Stimulated activated memory B cell treated with anti-CD40 and anti-IgM and Interleukin-4, amounts not matched to agents 10 μg/mL and 1 μg/mL and 100 μg/mL, for 72 hours (primary cell): ENCODE data around the gene ZFP64.

Experiments
- ATAC-seq: fragments of 150-1000 bp; cut with Tn5 transposase; 2 replicates; pipeline ENCODE4 v1.10.0; 2021
- H3K27ac Mint-ChIP-seq: one replicate; pipeline ENCODE4 v1.8.0; 2022; ENCODE audit warnings: mild to moderate bottlenecking, mixed read lengths
- H3K27me3 Mint-ChIP-seq: one replicate; pipeline ENCODE4 v1.8.0; 2022; ENCODE audit warnings: mixed read lengths
- H3K36me3 Mint-ChIP-seq: one replicate; pipeline ENCODE4 v1.8.0; 2022; ENCODE audit warnings: mixed read lengths
- H3K4me1 Mint-ChIP-seq: one replicate; pipeline ENCODE4 v1.8.0; 2022; ENCODE audit warnings: mixed read lengths
- H3K4me3 Mint-ChIP-seq: one replicate; pipeline ENCODE4 v1.8.0; 2022; ENCODE audit warnings: mild to moderate bottlenecking, moderate library complexity, mixed read lengths
- H3K9me3 Mint-ChIP-seq: one replicate; pipeline ENCODE4 v1.8.0; 2022; ENCODE audit warnings: mixed read lengths

The ZFP64 gene

DNA sequence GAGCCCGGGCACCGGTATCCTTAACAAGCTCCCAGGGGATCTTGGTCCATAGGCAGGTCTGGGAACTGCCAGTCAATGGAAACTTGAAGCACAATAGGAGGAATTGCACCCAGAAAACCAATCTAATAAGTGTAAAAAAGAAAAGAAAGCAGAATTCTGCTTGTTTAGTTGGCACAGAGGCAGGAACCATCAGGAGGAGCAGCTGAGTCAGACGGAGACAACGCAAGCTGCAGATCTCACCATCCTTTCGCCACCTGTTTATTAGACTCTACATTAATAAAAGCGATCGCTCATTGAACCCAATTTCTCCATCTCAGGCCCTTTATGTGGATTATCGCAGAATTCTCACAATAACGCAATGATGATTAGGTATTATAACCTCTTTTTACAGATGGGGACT is 9.8 kb downstream of the ZFP64 start:
- Mint-ChIP-seq H3K4me1 (peaks cover 22% of the 10 kb centered on the region), H3K9me3 (no peaks in the 10 kb centered on the region), H3K36me3 (peaks cover 70% of the 10 kb centered on the region), H3K4me3 (no peak overlapping the region), H3K27me3 (no peaks in the 10 kb centered on the region), H3K27ac (no peak overlapping the region)
- no peak for ATAC-seq

DNA sequence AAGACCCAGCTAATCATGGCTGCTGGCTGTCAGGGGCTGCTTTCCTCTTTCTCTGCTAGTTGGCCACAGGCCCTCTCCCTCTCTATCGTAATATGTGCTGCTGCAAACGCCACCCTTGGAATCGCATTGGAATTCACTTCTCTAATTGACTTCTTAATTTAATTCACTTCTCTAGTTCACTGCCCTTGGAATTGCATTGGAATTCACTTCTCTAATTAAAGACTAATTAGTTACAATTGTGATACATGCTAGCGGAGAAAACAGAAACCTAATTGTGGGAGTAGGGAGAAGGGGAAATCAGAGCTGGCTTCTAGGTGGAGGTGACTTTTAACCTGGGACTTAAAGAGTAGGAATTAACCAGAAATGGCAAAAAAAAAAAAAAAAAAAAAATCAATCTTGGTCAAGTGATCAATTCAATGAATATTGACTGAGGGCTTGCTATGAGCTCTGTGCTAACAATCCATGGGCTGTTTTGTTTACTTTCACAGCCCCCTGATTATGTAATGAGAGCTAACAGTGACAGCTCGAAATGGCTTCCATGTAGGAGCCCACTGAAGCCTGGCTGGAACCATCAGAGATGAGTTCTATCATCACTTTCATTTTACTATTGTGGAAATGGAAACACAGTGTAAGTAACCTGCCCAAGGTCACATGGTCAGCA is 11.3 kb downstream of the ZFP64 start:
- H3K4me1 Mint-ChIP-seq: peaks cover 22% of the 10 kb centered on the region
- H3K36me3 Mint-ChIP-seq: peaks cover 58% of the 10 kb centered on the region
- H3K27ac Mint-ChIP-seq: peak overlapping the region; percentile 84
- no peak overlapping the region for H3K4me3 Mint-ChIP-seq
- H3K27me3 Mint-ChIP-seq: no peaks in the 10 kb centered on the region
- H3K9me3 Mint-ChIP-seq: no peaks in the 10 kb centered on the region
- no peak for ATAC-seq

DNA sequence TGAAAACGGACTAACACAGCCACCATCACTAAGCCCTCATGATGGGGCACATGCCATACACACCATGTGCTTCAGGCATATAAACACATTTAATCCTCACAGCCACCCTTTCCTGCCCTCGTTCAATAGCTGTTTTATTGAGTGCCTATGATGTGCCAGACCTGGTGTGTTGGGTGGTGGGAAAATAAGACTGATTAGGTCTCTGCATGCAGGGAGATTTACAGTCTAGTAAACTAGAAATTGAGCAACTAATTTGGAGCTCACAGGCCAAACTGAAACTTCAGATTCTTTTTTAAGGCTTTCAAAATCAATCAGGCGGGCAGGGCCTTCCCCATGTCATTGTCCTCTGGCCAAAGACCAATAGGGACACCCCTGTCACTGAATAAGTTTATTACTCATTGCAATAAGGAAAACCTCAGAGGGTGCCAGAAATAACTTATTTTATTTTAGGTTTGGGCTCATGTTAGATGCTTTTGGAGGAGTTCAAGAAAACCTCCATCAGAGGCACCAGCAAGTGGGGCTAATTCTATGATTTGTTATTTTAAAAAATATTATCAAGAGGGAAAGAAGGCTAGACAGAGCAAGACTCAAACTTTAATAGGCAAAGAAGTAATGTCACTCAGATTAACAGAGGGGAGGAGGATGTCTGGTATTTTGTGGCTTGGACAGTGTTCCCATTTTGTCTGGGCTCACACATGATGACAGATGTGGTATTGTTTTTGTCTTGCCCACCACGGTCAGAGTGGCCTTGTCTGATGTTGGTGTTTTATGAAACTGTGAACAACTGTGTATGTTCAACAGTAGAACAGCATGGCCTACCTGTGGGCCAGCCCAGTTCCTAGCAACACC is 12.0 kb downstream of the ZFP64 start:
- Mint-ChIP-seq H3K27me3 (no peaks in the 10 kb centered on the region), H3K4me1 (peaks cover 22% of the 10 kb centered on the region), H3K9me3 (no peaks in the 10 kb centered on the region), H3K4me3 (peak overlapping the region; percentile 55), H3K27ac (peak overlapping the region; percentile 84), H3K36me3 (peaks cover 51% of the 10 kb centered on the region)
- ATAC-seq: peak; percentile 94

DNA sequence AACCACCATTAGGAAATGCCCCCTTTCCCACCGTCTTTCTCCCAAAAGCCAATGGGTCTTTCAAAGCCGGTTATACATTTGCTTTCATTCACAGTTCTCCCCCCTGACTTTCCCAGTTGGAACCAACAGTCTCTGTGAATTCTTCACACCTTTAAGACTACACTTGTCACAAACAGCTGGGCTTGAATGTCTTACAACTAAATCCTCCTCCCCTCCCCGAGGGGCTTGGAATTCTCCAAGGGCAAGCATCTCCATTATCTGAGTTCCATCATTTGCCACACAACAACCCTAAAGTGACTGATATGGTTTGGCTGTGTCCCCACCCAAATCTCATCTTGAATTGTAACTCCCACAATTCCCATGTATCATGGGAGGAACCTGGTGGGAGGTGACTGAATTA is 12.9 kb downstream of the ZFP64 start:
- Mint-ChIP-seq H3K27me3 (no peaks in the 10 kb centered on the region), H3K9me3 (no peaks in the 10 kb centered on the region), H3K4me1 (peaks cover 22% of the 10 kb centered on the region), H3K36me3 (peaks cover 42% of the 10 kb centered on the region), H3K27ac (peak overlapping the region; percentile 84), H3K4me3 (no peak overlapping the region)
- ATAC-seq: no peak

DNA sequence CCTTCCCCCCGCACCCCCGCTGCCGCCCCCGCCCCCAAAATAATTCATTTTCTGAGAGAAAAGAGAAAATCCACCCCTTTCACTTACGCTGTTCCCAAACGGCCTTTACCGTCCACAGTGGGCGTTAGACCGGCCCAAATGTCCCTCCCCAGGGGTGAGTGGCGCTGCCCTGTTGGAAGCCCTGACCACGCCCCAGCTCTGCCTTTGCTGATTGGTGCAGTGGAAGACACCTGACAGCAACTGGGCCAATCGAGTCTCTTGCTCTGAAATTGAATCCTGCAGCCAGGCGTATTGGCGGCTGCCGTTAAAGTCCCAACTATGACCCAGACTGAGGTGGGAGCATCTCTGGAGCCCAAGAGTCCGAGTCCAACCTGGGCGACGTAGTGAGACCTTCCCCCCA is 15.7 kb downstream of the ZFP64 start:
- no peaks in the 10 kb centered on the region for H3K27me3 Mint-ChIP-seq
- H3K27ac Mint-ChIP-seq: no peak overlapping the region
- peaks cover 42% of the 10 kb centered on the region for H3K4me1 Mint-ChIP-seq
- no peak for ATAC-seq
- H3K36me3 Mint-ChIP-seq: peaks cover 27% of the 10 kb centered on the region
- H3K4me3 Mint-ChIP-seq: no peak overlapping the region
- H3K9me3 Mint-ChIP-seq: no peaks in the 10 kb centered on the region

DNA sequence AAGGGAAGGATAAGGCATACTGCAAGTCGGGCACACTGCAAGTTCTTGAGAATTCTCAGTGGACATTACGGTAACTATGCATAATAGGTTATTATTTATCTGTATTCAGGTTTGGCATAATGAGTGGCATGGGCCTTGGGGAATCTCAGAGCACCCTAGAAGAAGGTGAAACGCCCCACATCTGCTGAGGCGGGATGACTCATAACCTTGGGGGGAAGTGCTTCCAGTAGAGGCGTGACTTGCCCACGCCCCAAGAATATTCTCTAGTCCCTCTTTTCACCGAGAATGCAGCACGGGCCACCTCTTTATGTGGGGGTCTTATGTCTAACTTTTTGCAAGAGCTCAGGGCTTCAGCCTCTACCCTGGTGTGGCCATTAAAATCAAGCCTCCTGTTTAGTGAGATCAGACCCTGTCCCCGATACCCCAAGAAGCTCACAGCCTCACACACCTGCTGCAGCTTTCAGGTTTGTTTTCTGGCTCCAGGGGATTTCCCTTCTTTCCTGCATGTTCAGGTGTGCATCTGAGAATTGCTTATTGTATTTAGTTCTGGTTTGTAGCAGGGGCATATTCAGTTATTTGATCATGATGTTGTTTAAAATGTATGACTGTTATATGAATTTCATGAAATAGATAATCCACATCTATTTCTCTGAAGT is 19.1 kb downstream of the ZFP64 start:
- peak overlapping the region; percentile 69 for H3K27ac Mint-ChIP-seq

DNA sequence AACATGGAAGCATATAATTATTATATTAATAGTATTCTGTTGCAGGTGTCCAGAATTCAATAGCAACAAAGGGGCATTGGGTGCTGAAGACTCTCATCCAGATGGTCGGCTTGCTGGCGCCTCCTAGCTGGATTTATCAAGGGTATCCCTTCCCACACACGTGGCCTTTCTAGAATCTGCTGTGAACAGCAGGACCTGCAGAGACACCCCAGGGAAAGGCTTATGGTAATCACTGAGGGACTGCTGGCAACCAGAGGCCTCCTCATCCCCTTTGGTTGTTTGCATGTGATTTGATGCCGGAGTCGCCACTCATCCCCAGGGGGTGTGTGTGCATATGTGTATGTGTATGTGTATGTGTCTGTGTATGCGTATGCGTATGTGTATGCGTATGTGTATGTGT is 20.6 kb downstream of the ZFP64 start:
- peaks cover 33% of the 10 kb centered on the region for H3K36me3 Mint-ChIP-seq
- no peak overlapping the region for H3K4me3 Mint-ChIP-seq
- H3K9me3 Mint-ChIP-seq: peaks cover 3% of the 10 kb centered on the region
- ATAC-seq: no peak
- no peak overlapping the region for H3K27ac Mint-ChIP-seq
- H3K27me3 Mint-ChIP-seq: no peaks in the 10 kb centered on the region
- peaks cover 26% of the 10 kb centered on the region for H3K4me1 Mint-ChIP-seq

More for the DNA sequence above, 19.1 kb downstream of the ZFP64 start:
- peak; percentile 93 for ATAC-seq
- Mint-ChIP-seq H3K9me3 (no peaks in the 10 kb centered on the region), H3K4me1 (peaks cover 26% of the 10 kb centered on the region), H3K36me3 (peaks cover 21% of the 10 kb centered on the region), H3K4me3 (peak overlapping the region; percentile 68), H3K27me3 (no peaks in the 10 kb centered on the region)

DNA sequence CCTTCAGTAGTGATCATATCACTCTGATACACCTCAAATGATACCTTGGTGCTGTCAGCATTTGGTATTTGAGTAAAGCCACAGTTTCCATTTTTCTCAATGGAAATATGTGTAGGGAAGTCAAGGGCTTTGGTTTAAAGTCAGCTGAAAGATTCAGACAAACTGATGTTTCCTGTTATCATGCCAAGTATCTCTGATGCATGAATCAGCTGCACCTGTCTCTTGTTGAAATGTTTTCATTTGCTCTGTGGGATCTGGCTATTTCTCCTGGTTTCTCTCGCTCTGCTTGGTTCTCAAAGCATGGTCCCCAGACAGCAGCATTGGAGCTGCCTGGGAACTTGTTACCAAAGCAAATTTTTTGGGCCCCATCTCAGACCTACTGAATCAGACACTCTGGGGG is 23.5 kb downstream of the ZFP64 start:
- H3K9me3 Mint-ChIP-seq: peaks cover 3% of the 10 kb centered on the region
- H3K36me3 Mint-ChIP-seq: peaks cover 53% of the 10 kb centered on the region
- ATAC-seq: no peak
- peaks cover 24% of the 10 kb centered on the region for H3K4me1 Mint-ChIP-seq
- no peaks in the 10 kb centered on the region for H3K27me3 Mint-ChIP-seq
- H3K27ac Mint-ChIP-seq: no peak overlapping the region
- no peak overlapping the region for H3K4me3 Mint-ChIP-seq

DNA sequence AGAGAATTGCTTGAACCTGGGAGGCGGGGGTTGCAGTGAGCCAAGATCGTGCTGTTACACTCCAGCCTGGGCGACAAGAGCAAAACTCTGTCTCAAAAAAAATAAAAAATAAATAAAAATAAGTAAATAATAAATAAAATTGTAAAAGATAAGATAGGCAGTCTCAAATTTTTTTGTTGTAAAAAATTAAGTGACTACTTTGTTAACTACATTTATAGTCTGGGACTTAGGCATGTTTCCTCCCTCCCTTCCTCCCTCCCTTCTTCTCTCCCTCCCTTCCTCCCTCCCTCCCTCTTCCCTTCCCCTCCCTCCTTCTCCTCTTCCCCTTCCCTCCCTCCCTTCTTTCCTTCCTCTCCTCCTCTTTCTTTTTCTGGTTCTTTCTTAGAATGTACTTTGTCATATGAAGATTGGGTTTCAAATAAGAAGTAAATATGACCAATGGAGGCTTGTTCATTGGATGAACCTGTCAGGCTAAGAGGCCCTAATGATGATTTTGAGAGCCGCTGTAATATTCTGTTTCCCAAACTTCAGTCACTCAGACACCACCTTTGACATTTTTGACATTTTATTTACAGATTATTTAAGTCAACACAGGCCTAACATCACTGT is 24.2 kb downstream of the ZFP64 start:
- Mint-ChIP-seq H3K4me1 (peaks cover 16% of the 10 kb centered on the region), H3K36me3 (peaks cover 52% of the 10 kb centered on the region), H3K27ac (no peak overlapping the region), H3K4me3 (no peak overlapping the region), H3K9me3 (peaks cover 3% of the 10 kb centered on the region), H3K27me3 (no peaks in the 10 kb centered on the region)
- no peak for ATAC-seq

DNA sequence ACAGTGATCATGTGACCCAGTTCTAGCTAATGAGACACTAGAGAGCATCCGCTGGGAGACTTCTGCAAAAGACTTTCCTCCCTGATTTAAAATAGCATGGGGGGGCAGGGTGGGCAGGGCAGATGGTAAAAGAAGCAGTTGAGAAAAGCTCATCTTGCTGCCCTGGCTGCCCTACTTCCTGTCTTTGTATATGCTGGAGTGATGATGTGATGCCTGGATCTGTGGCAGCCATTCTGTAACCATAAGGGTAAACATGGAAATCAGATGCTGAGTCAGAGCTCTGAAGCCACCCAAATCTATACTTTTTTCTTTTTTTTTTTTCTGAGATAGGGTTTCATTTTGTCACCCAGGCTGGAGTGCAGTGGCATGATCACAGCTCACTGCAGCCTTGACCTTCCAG is 25.4 kb downstream of the ZFP64 start:
- H3K36me3 Mint-ChIP-seq: peaks cover 53% of the 10 kb centered on the region
- no peaks in the 10 kb centered on the region for H3K27me3 Mint-ChIP-seq

DNA sequence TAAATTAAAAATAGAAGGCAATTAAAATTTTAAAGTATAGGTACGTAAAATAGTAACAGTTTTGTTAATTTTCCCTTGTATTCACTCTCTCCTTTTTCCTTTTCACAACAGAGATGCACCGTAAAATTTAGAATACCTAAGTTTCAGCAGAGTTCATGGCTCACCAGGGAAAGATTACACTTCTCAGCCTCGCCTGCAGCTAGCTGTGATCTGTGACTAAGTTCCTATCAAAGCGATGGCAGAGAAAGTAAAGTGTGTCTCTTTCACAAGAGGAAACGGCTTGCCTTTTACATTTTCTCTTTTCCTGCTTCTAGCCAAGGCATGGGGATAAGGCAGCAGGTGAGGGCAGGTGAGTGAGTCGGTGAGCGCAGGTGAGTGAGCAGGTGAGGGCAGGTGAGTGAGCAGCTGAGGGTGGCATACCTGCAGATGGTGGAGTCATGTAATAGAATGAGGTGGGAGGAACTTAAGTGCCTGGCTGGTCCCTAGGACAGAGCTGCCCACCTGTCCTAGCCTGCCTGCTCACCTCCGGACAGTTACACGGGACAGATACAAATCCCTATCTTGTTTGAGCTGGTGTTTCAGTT is 30.9 kb downstream of the ZFP64 start:
- H3K36me3 Mint-ChIP-seq: peaks cover 79% of the 10 kb centered on the region
- H3K4me3 Mint-ChIP-seq: no peak overlapping the region
- H3K27ac Mint-ChIP-seq: no peak overlapping the region
- H3K9me3 Mint-ChIP-seq: peaks cover 8% of the 10 kb centered on the region
- ATAC-seq: no peak
- H3K27me3 Mint-ChIP-seq: no peaks in the 10 kb centered on the region
- no peaks in the 10 kb centered on the region for H3K4me1 Mint-ChIP-seq

More for the DNA sequence above, 25.4 kb downstream of the ZFP64 start:
- Mint-ChIP-seq H3K4me3 (no peak overlapping the region), H3K9me3 (peaks cover 3% of the 10 kb centered on the region), H3K27ac (no peak overlapping the region), H3K4me1 (peaks cover 6% of the 10 kb centered on the region)
- no peak for ATAC-seq

DNA sequence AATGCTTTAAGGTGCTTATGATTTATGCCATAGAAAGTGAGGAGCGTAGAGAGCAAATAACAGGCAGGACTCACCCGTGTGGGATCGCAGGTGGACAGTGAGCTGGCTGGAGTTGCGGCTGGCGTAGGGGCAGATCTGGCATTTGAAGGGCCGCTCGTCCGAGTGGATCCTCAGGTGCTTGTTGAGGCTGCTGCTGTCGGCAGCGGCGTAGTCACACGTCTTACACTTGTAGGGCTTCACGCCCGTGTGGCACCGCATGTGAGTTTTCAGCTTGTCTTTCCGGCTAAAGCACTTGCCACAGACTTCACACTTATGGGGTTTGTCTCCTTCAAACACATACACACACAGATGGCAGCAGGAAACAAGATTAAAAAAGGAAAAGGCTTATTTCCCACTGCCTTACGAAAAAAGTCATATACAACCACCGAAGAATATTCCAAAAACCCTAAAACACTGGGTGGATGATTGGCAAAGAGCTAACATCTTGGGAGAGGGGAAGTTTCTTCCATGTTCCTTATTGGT is 31.5 kb downstream of the ZFP64 start:
- H3K36me3 Mint-ChIP-seq: peaks cover 74% of the 10 kb centered on the region
- H3K4me1 Mint-ChIP-seq: no peaks in the 10 kb centered on the region
- H3K27ac Mint-ChIP-seq: no peak overlapping the region
- ATAC-seq: no peak
- peaks cover 8% of the 10 kb centered on the region for H3K9me3 Mint-ChIP-seq
- H3K4me3 Mint-ChIP-seq: no peak overlapping the region
- H3K27me3 Mint-ChIP-seq: no peaks in the 10 kb centered on the region

DNA sequence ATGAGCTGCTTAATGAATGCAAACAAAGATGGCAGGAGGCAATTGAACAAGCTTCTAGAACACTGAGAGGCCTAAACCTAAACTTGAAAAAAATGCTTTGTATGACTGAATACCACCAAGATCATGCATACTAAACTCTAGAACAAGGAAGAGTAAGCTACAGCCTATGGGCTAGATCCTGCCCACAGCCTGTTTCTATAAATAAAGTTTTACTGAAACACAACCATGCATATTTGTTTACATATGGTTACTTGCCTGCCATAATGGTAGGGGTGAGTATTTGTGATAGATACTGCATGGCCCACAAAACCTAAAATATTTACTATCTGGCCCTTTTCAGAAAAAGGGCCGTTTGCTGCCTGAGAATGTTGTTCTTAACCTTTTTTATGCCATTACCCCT is 37.0 kb downstream of the ZFP64 start:
- H3K36me3 Mint-ChIP-seq: peaks cover 65% of the 10 kb centered on the region
- no peak overlapping the region for H3K27ac Mint-ChIP-seq

DNA sequence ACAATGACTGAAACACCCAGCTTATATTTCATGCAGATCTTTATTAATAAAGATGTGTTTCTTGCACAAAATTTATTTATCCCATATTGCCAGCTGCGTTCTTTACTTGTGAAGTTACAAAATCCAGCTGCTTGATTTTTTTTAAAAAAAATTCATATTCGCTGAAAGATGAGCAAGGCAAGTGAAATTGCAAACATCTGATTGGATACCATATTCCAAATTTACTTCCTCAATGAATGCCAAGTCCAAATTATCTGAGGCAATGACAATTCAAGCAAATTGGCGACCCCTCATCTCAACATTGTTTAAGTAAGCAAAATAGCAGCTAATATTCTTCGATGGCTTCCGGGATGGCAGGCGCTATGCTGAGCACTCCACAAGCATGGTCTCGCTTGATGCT is 37.7 kb downstream of the ZFP64 start:
- no peak for ATAC-seq
- H3K36me3 Mint-ChIP-seq: peaks cover 65% of the 10 kb centered on the region
- H3K4me3 Mint-ChIP-seq: no peak overlapping the region
- no peaks in the 10 kb centered on the region for H3K27me3 Mint-ChIP-seq
- no peak overlapping the region for H3K27ac Mint-ChIP-seq
- H3K9me3 Mint-ChIP-seq: peaks cover 8% of the 10 kb centered on the region
- H3K4me1 Mint-ChIP-seq: no peaks in the 10 kb centered on the region

More for the DNA sequence above, 37.0 kb downstream of the ZFP64 start:
- ATAC-seq: no peak
- Mint-ChIP-seq H3K27me3 (no peaks in the 10 kb centered on the region), H3K4me1 (no peaks in the 10 kb centered on the region), H3K9me3 (peaks cover 8% of the 10 kb centered on the region), H3K4me3 (no peak overlapping the region)

DNA sequence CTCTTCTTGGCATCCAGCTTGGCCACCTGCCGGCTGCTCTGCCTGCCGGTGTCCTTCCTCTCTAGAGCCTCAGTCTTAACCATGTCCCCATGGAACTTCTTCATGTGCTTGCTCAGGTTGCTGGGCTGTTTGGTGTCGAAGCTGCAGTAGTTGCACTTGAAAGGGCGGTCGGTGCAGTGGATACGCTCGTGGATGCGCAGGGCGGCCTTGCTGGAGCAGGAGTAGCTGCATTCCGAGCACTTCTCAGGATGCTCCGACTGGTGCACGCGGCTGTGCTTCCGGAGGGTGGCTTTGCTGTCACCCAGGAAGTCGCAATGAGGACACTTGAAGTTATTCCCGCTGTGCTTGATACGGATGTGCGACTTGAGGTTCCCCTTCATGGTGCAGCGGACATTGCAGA is 38.7 kb downstream of the ZFP64 start:
- no peak for ATAC-seq
- no peaks in the 10 kb centered on the region for H3K4me1 Mint-ChIP-seq
- peaks cover 2% of the 10 kb centered on the region for H3K9me3 Mint-ChIP-seq
- peaks cover 59% of the 10 kb centered on the region for H3K36me3 Mint-ChIP-seq
- no peaks in the 10 kb centered on the region for H3K27me3 Mint-ChIP-seq
- no peak overlapping the region for H3K27ac Mint-ChIP-seq
- H3K4me3 Mint-ChIP-seq: no peak overlapping the region
